ENCODE measurements around the gene B4GALNT4. TPM values are rescaled to one million over a fixed set of nuclear protein-coding genes. Genes with fewer than 3 reads are reported as not detected.

The B4GALNT4 gene
- total and polyA plus RNA-seq, 5 experiments from 2014 or later = 0.16 to 1.3 (median 0.39) TPM; not detected in 2

- H3K9me3 Mint-ChIP-seq = peaks cover 0 to 4% (median 0%) of the 10 kb centered on the region in 9 donors
- POLR2A ChIA-PET = interaction anchor here (1.0 to 1.3 kb wide), 3 partner anchors 12 to 21 kb away, joined by 3 to 4 read pairs (median 3); partner anchors contain the start of gene SIGIRR
Observed at GRCh38 chr11:426851-427250, 57.6 kb downstream of the B4GALNT4 start.

GRCh38 chr11:428295-428694 is 59.0 kb downstream of the B4GALNT4 start:
- Mint-ChIP-seq H3K27me3 (no peaks in the 10 kb centered on the region), H3K4me1 (peaks cover 0 to 2% (median 0%) of the 10 kb centered on the region in 4 donors), H3K36me3 (peaks cover 11 to 16% (median 14%) of the 10 kb centered on the region in 3 donors), H3K27ac (no peak overlapping the region), H3K4me3 (no peak overlapping the region), H3K9me3 (peaks cover 0 to 4% (median 0%) of the 10 kb centered on the region in 9 donors)
- ATAC-seq = no peak
- POLR2A ChIA-PET = interaction anchor here (0.9 to 1.6 kb wide), 3 partner anchors 13 to 65 kb away, joined by 3 to 4 read pairs (median 4); partner anchors contain the start of gene ANO9
- peak in 2 of 10 donors; percentile 0 to 5 for DNase-seq

More at GRCh38 chr11:426851-427250, 57.6 kb downstream of the B4GALNT4 start:
- peaks cover 0 to 2% (median 0%) of the 10 kb centered on the region in 4 donors for H3K4me1 Mint-ChIP-seq
- peak in 1 of 10 donors; percentile 0 for DNase-seq
- no peak for ATAC-seq
- H3K4me3 Mint-ChIP-seq = no peak overlapping the region
- H3K27ac Mint-ChIP-seq = no peak overlapping the region
- peaks cover 11 to 16% (median 16%) of the 10 kb centered on the region in 3 donors for H3K36me3 Mint-ChIP-seq
- H3K27me3 Mint-ChIP-seq = no peaks in the 10 kb centered on the region

GRCh38 chr11:429391-429790 is 60.1 kb downstream of the B4GALNT4 start:
- peaks cover 0 to 2% (median 0%) of the 10 kb centered on the region in 4 donors for H3K4me1 Mint-ChIP-seq
- peak in 2 of 10 donors; percentile 0 to 4 for DNase-seq
- POLR2A ChIA-PET = no interaction called here

GRCh38 chr11:429931-430456 is 60.7 kb downstream of the B4GALNT4 start:
- POLR2A ChIA-PET = no interaction called here
- Mint-ChIP-seq H3K36me3 (peaks cover 5 to 11% (median 8%) of the 10 kb centered on the region in 3 donors), H3K4me3 (no peak overlapping the region), H3K4me1 (peaks cover 0 to 3% (median under 1%) of the 10 kb centered on the region in 4 donors), H3K9me3 (peaks cover 0 to 4% (median 0%) of the 10 kb centered on the region in 9 donors), H3K27ac (peak overlapping the region in 1 of 10 donors; percentile 52), H3K27me3 (no peaks in the 10 kb centered on the region)
- DNase-seq (peak in 1 of 10 donors; percentile 3), ATAC-seq (no peak)

More at GRCh38 chr11:429391-429790, 60.1 kb downstream of the B4GALNT4 start:
- ATAC-seq = no peak
- peak overlapping the region in 1 of 10 donors; percentile 15 for H3K27ac Mint-ChIP-seq
- H3K27me3 Mint-ChIP-seq = no peaks in the 10 kb centered on the region
- peaks cover 0 to 4% (median 0%) of the 10 kb centered on the region in 9 donors for H3K9me3 Mint-ChIP-seq
- peaks cover 9 to 15% (median 12%) of the 10 kb centered on the region in 3 donors for H3K36me3 Mint-ChIP-seq
- H3K4me3 Mint-ChIP-seq = no peak overlapping the region

Other genes with a start within 250 kb of the B4GALNT4 start
- not detected for gene SCGB1C1, start 176.4 kb upstream of the B4GALNT4 start, total RNA-seq
- not detected for gene SCGB1C1, start 176.4 kb upstream of the B4GALNT4 start, polyA plus RNA-seq
- gene BET1L, start 162.1 kb upstream of the B4GALNT4 start, total RNA-seq = 100 to 1,000 TPM; 110 to 122 TPM
- 10 to 100 TPM; 24.0 to 75.2 (median 59.2) TPM for gene BET1L, start 162.1 kb upstream of the B4GALNT4 start, polyA plus RNA-seq
- 10 to 100 TPM; 92.7 to 93.4 TPM for gene RIC8A, start 161.8 kb upstream of the B4GALNT4 start, total RNA-seq
- gene RIC8A, start 161.8 kb upstream of the B4GALNT4 start, polyA plus RNA-seq = 10 to 100 TPM; 68.6 to 93.1 (median 76.7) TPM
- gene SIRT3, start 133.2 kb upstream of the B4GALNT4 start, total RNA-seq = 10 to 100 TPM; 33.6 to 33.7 TPM
- gene SIRT3, start 133.2 kb upstream of the B4GALNT4 start, polyA plus RNA-seq = 10 to 100 TPM in 2 of 3 donors, 1 to 10 TPM in 1; 6.5 to 14.6 (median 10.9) TPM
- gene PSMD13, start 132.5 kb upstream of the B4GALNT4 start, total RNA-seq = 10 to 100 TPM; 94.4 to 99.0 TPM
- gene PSMD13, start 132.5 kb upstream of the B4GALNT4 start, polyA plus RNA-seq = 100 to 1,000 TPM; 196 to 223 (median 208) TPM
- gene NLRP6, start 91.1 kb upstream of the B4GALNT4 start, total RNA-seq = 10 to 100 TPM; 28.6 to 32.0 TPM
- 10 to 100 TPM in 2 of 3 donors, 1 to 10 TPM in 1; 9.1 to 25.9 (median 19.1) TPM for gene NLRP6, start 91.1 kb upstream of the B4GALNT4 start, polyA plus RNA-seq
- 100 to 1,000 TPM; 662 to 707 TPM for gene PGGHG, start 80.4 kb upstream of the B4GALNT4 start, total RNA-seq
- gene PGGHG, start 80.4 kb upstream of the B4GALNT4 start, polyA plus RNA-seq = 10 to 100 TPM in 2 of 3 donors, 1 to 10 TPM in 1; 8.1 to 14.9 (median 11.2) TPM
- gene IFITM5, start 70.0 kb upstream of the B4GALNT4 start, total RNA-seq = not detected
- gene IFITM5, start 70.0 kb upstream of the B4GALNT4 start, polyA plus RNA-seq = not detected
- gene IFITM2, start 61.7 kb upstream of the B4GALNT4 start, total RNA-seq = 100 to 1,000 TPM; 115 to 122 TPM
- 1,000 to 10,000 TPM; 2,345 to 2,732 (median 2,362) TPM for gene IFITM2, start 61.7 kb upstream of the B4GALNT4 start, polyA plus RNA-seq
- gene IFITM1, start 55.5 kb upstream of the B4GALNT4 start, total RNA-seq = 10 to 100 TPM; 90.0 to 91.0 TPM
- 1,000 to 10,000 TPM; 1,833 to 2,198 (median 2,135) TPM for gene IFITM1, start 55.5 kb upstream of the B4GALNT4 start, polyA plus RNA-seq
- 10 to 100 TPM; 11.3 to 11.9 TPM for gene IFITM3, start 48.6 kb upstream of the B4GALNT4 start, total RNA-seq
- 100 to 1,000 TPM in 2 of 3 donors, 10 to 100 TPM in 1; 45.1 to 202 (median 196) TPM for gene IFITM3, start 48.6 kb upstream of the B4GALNT4 start, polyA plus RNA-seq
- under 1 TPM; 0.16 to 0.29 TPM for gene PKP3, start 24.7 kb downstream of the B4GALNT4 start, total RNA-seq
- gene PKP3, start 24.7 kb downstream of the B4GALNT4 start, polyA plus RNA-seq = under 1 TPM in 2 of 3 donors, not detected in 1; 0.15 to 0.47 TPM
- 100 to 1,000 TPM; 332 to 337 TPM for gene SIGIRR, start 45.5 kb downstream of the B4GALNT4 start, total RNA-seq
- gene SIGIRR, start 45.5 kb downstream of the B4GALNT4 start, polyA plus RNA-seq = 100 to 1,000 TPM; 195 to 233 (median 206) TPM
- gene ANO9, start 72.5 kb downstream of the B4GALNT4 start, total RNA-seq = 10 to 100 TPM; 70.1 to 78.6 TPM
- 1 to 10 TPM; 4.8 to 8.6 (median 7.3) TPM for gene ANO9, start 72.5 kb downstream of the B4GALNT4 start, polyA plus RNA-seq
- gene PTDSS2, start 80.8 kb downstream of the B4GALNT4 start, total RNA-seq = 10 to 100 TPM; 25.9 to 30.2 TPM
- gene PTDSS2, start 80.8 kb downstream of the B4GALNT4 start, polyA plus RNA-seq = 10 to 100 TPM in 2 of 3 donors, 1 to 10 TPM in 1; 9.0 to 13.0 (median 11.6) TPM
- 100 to 1,000 TPM; 102 to 107 TPM for gene RNH1, start 137.7 kb downstream of the B4GALNT4 start, total RNA-seq
- 100 to 1,000 TPM; 152 to 198 (median 170) TPM for gene RNH1, start 137.7 kb downstream of the B4GALNT4 start, polyA plus RNA-seq
- gene HRAS, start 166.1 kb downstream of the B4GALNT4 start, total RNA-seq = 10 to 100 TPM; 36.2 to 40.7 TPM
- gene HRAS, start 166.1 kb downstream of the B4GALNT4 start, polyA plus RNA-seq = 10 to 100 TPM in 2 of 3 donors, 1 to 10 TPM in 1; 8.6 to 26.7 (median 15.3) TPM
- 1 to 10 TPM; 4.4 to 5.2 TPM for gene LRRC56, start 168.0 kb downstream of the B4GALNT4 start, total RNA-seq
- gene LRRC56, start 168.0 kb downstream of the B4GALNT4 start, polyA plus RNA-seq = 1 to 10 TPM in 1 of 3 donors, under 1 TPM in 2; 0.32 to 1.1 (median 0.44) TPM
- gene LMNTD2, start 191.2 kb downstream of the B4GALNT4 start, total RNA-seq = 1 to 10 TPM; 6.5 to 7.2 TPM
- gene LMNTD2, start 191.2 kb downstream of the B4GALNT4 start, polyA plus RNA-seq = 1 to 10 TPM in 1 of 3 donors, under 1 TPM in 2; 0.96 to 1.9 (median 0.99) TPM
- 10 to 100 TPM; 33.7 to 37.6 TPM for gene RASSF7, start 191.5 kb downstream of the B4GALNT4 start, total RNA-seq
- 10 to 100 TPM; 22.5 to 32.3 (median 24.2) TPM for gene RASSF7, start 191.5 kb downstream of the B4GALNT4 start, polyA plus RNA-seq
- gene PHRF1, start 207.0 kb downstream of the B4GALNT4 start, total RNA-seq = 10 to 100 TPM; 48.9 to 54.7 TPM
- 10 to 100 TPM in 1 of 3 donors, 1 to 10 TPM in 2; 3.5 to 19.8 (median 6.7) TPM for gene PHRF1, start 207.0 kb downstream of the B4GALNT4 start, polyA plus RNA-seq
- 10 to 100 TPM; 55.0 to 55.2 TPM for gene IRF7, start 246.5 kb downstream of the B4GALNT4 start, total RNA-seq
- gene IRF7, start 246.5 kb downstream of the B4GALNT4 start, polyA plus RNA-seq = 10 to 100 TPM; 19.8 to 38.6 (median 25.3) TPM